ENCODE data around the gene NFATC3. TPM values are rescaled to one million over a fixed set of nuclear protein-coding genes. Genes with fewer than 3 reads are reported as not detected.

Gene NFATC3
- total RNA-seq, 4 donors from 2014 or later, result 39.5 to 54.5 (median 45.6) TPM

DNA sequence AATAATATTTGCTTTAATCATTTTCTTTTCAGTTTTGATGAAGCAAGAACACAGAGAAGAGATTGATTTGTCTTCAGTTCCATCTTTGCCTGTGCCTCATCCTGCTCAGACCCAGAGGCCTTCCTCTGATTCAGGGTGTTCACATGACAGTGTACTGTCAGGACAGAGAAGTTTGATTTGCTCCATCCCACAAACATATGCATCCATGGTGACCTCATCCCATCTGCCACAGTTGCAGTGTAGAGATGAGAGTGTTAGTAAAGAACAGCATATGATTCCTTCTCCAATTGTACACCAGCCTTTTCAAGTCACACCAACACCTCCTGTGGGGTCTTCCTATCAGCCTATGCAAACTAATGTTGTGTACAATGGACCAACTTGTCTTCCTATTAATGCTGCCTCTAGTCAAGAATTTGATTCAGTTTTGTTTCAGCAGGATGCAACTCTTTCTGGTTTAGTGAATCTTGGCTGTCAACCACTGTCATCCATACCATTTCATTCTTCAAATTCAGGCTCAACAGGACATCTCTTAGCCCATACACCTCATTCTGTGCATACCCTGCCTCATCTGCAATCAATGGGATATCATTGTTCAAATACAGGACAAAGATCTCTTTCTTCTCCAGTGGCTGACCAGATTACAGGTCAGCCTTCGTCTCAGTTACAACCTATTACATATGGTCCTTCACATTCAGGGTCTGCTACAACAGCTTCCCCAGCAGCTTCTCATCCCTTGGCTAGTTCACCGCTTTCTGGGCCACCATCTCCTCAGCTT, 105.8 kb downstream of the NFATC3 start:
- ATAC-seq (ENCODE audit: low FRiP score), result no peak
- TF ChIP-seq, protein P1, sequence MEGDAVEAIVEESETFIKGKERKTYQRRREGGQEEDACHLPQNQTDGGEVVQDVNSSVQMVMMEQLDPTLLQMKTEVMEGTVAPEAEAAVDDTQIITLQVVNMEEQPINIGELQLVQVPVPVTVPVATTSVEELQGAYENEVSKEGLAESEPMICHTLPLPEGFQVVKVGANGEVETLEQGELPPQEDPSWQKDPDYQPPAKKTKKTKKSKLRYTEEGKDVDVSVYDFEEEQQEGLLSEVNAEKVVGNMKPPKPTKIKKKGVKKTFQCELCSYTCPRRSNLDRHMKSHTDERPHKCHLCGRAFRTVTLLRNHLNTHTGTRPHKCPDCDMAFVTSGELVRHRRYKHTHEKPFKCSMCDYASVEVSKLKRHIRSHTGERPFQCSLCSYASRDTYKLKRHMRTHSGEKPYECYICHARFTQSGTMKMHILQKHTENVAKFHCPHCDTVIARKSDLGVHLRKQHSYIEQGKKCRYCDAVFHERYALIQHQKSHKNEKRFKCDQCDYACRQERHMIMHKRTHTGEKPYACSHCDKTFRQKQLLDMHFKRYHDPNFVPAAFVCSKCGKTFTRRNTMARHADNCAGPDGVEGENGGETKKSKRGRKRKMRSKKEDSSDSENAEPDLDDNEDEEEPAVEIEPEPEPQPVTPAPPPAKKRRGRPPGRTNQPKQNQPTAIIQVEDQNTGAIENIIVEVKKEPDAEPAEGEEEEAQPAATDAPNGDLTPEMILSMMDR (IDR thresholded peaks at IDR 0.05), result no peak

DNA sequence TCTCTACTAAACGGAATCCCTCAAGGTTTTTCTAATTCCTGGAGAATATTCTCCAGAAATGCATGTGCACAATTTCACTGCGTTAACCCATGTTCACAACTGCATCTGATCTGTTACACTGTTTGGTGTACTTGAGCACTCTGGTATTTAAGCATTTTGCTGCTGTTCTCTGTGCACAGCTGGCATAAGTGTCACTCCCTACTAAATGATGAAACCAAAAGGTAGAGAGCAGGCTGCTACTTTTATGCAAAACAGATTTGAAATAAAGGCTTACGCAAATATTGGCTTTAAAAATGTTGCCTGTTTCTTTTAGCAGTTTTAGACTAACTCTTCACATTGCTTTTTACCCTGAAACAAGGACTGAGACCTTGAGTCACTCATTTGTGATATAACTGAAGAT, 109.1 kb downstream of the NFATC3 start:
- ATAC-seq (ENCODE audit: low FRiP score), result no peak
- DNase-seq (ENCODE audit: low spot score), result no peak
- TF ChIP-seq, protein P1 (IDR thresholded peaks at IDR 0.05), result no peak

More for the DNA sequence above, 105.8 kb downstream of the NFATC3 start:
- DNase-seq (ENCODE audit: low spot score), result no peak

DNA sequence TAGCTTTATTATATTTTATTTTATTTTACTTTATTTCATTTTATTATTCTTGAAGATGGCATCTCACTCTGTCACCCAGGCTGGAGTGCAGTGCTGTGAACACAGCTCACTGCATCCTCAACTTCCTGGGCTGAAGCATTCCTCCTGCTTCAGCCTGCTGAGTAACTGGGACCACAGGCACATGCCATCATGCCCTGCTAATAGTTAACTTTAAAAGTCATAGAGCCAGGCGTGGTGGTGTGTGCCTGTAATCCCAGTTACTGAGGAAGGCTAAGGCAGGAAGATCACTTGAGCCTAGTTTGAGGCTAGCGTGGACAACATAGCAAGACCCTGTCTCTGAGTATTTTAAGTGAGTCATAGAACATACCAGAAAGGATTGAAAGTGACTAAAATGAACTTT, 112.1 kb downstream of the NFATC3 start:
- ATAC-seq (ENCODE audit: low FRiP score), result no peak
- no peak for DNase-seq (ENCODE audit: low spot score)
- TF ChIP-seq, protein P1 (IDR thresholded peaks at IDR 0.05), result no peak

DNA sequence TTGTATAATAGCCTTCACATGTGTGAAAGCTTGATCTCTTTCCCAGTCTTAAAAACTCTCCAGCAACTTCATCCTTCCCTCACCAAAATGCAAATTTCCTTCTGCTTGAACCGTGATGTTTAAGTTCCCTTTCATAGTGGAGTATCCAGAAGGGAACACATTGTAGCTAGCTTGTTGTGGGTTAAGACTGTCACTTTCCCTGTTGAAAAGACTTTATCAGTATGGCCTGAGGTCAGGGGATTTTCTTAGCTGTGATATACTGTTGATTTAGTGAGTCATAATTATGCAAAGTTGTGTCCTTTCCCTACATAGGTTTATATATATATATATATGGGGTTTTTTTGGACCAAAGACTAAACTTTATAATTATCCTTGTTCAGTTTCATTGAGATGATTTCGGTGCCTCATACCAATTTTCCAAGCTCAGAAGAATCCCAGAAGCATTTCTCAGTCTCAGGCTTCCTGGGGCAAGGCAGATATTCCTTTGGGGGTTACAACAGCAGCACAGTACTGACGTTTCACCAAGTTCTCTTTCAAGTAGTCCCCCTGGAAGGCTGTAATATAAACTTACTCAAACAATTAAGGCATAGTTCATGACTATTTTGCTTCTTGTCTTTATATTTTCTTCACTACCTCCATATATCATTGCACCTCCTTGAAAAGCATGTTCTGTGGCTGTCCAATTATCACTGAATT, 115.1 kb downstream of the NFATC3 start:
- TF ChIP-seq, protein P1 (IDR thresholded peaks at IDR 0.05), result no peak
- DNase-seq (ENCODE audit: low spot score), result no peak
- no peak for ATAC-seq (ENCODE audit: low FRiP score)

DNA sequence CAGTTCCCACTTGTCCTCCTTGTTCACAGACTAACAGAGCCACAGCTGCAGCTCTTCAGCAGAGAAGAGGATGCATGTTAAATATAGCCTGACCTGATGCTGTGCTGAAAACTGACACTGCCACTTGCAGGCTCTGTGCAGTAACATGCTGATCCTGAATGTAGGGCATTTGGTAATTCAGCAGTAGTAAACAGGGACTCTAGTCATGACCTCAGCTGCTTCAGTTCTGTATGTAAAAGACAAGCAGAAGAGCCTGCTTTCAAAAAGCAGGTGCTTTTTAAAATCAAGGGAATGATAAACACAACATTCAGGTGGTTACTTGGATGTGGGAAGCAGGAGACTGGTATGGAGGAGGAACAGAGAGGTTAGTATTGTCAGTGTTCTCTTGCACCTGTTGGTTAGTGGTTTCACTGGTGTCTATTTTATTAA, 116.9 kb downstream of the NFATC3 start:
- TF ChIP-seq, protein P1 (IDR thresholded peaks at IDR 0.05), result no peak
- DNase-seq (ENCODE audit: low spot score) (no peak), ATAC-seq (ENCODE audit: low FRiP score) (no peak)

DNA sequence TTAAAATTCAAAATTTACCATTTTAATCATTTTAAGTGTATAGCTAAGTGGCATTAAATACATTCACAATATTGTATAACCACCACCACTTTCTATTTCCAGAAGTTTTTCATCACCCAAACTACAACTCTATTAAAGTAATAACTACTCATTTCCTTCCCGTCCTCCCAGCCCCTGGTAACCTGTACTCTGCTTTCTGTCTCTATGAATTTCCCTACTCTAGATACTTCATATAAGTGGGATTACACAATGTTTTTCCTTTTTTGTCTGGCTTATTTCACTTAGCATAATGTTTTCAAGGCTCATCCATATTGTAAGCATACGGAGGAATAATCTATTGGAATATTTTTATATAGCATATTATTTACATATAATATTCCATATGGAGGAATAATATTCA, 121.1 kb downstream of the NFATC3 start:
- ATAC-seq (ENCODE audit: low FRiP score) (no peak), DNase-seq (ENCODE audit: low spot score) (no peak)
- TF ChIP-seq, protein P1 (IDR thresholded peaks at IDR 0.05), result no peak

Measured in omental fat pad (tissue), 4 donors.